ENCODE measurements around the gene TSEN54.
A peak's percentile ranks its signal among the peaks of the same experiment; 100 is the strongest.
"Not testable (repeated sequence)": the region's sequence is repeated elsewhere in the genome, so short reads cannot be mapped to it uniquely, and the experiment has no call there.

Gene TSEN54

DNA sequence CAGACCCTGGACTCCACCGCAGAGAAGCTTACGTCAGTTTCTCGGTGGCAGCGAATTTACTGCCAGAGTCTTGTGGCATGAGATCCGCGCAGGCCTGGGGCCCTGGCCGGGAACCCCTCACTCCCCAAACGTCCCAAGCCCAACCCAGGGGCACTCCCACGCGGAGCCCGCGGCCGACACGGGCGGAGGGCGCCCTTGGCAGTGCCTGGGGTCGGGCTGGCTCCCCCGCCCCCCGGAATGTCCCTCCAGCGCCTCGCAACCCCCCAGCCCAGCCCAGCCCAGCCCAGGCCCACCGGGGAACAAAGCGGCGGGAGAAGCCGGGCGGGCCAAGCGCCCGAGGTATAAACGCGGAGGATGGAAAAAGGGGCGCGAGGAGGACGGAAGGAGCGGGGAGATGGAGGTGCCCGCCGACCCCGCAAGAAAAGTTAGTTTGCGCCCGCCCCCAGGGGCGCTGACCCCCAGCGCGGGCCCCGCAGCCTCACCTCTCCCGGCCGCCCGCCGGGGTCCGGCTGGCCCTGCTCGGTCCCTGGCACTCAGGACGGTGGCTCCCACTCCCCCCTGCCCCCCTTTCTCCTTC is 1.3 kb upstream of the TSEN54 start:
- H3K36me3 Mint-ChIP-seq (ENCODE audit: low read depth): peaks cover 18% of the 10 kb centered on the region
- peak overlapping the region; percentile 70 for H3K4me3 Mint-ChIP-seq
- no peak for ATAC-seq

DNA sequence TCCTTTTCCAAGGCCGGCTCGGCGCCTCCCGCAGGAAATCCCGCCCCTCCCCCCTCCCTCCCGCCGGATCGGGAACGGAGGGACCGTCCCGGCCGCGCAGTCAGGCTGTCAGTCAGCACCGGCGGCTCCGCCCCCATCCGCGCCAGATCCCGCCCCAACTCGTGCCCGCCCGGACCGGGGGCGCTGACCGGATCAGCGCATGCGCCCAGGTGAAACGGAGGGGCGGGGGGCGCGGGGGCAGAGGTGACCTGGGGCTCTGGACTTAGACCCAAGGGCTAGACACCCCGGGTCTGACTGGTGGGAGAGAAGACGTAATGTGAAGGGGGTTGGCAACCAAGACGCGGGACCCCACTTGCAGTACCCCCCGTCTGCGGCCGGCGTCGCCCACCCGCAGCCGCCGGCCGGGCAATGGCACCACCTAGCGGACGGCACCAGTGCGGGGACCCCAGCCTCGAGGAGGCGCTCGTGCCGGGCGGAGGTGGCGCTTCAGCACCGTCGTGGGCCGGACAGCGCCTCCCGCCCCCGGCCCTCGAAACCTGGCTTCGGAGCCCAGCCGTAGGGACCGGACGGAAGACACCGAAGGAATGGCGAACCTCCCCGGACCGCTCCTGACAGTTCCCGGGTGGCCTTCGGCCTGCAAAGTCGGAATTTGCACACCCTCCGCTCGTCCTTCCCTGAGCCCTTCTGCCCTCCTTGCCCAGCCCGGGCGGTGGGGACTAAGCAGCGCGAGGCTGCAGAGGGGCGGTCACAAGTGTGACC is 653 bp upstream of the TSEN54 start, which contains the start of gene CASKIN2:
TSS of gene CASKIN2 (minus strand) at position 42 of the 759 bp plus-strand sequence. CDS start 1,733 bp downstream, outside the sequence.
- peaks cover 18% of the 10 kb centered on the region for H3K36me3 Mint-ChIP-seq (ENCODE audit: low read depth)
- peak; percentile 92 for DNase-seq
- H3K27me3 Mint-ChIP-seq: no peaks in the 10 kb centered on the region
- no peaks in the 10 kb centered on the region for H3K9me3 Mint-ChIP-seq
- H3K4me3 Mint-ChIP-seq: peak within 1 kb of the TSS; percentile 70
- peak; percentile 39 for ATAC-seq
- peak within 1 kb of the TSS; percentile 39 for H3K27ac Mint-ChIP-seq
- peaks cover 25% of the 10 kb centered on the region for H3K4me1 Mint-ChIP-seq

More for the DNA sequence above, 1.3 kb upstream of the TSEN54 start:
- Mint-ChIP-seq H3K27me3 (no peaks in the 10 kb centered on the region), H3K9me3 (no peaks in the 10 kb centered on the region), H3K4me1 (peaks cover 25% of the 10 kb centered on the region), H3K27ac (no peak overlapping the region)
- DNase-seq: no peak

DNA sequence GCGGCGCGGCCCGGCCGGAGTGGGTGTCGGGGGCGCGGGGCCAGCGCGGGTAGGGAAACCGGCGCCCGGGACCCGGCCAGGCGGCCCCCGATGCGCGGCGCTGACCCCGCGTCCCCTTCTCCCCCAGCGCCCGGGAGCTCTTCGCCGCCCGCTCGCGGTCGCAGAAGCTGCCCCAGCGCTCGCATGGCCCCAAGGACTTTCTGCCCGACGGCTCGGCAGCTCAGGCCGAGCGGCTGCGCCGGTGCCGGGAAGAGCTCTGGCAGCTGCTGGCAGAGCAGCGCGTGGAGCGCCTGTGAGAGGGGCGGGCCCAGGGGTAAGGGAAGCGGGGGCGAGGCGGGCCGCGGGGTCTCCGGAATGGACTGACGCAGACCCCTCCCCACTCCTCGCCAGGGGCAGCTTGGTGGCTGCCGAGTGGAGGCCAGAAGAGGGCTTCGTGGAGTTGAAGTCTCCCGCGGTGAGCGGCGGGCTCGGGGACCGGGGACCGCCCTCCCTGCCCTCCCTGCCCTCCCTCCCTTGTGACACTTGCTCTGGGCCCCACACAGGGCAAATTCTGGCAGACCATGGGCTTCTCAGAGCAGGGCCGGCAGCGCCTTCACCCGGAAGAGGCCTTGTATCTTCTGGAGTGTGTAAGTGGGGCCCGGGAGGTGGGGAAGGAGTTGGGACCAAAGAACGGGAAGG is 430 bp downstream of the TSEN54 start:
- peak overlapping the region; percentile 87 for H3K4me3 Mint-ChIP-seq
- H3K27me3 Mint-ChIP-seq: no peaks in the 10 kb centered on the region
- H3K27ac Mint-ChIP-seq: peak overlapping the region; percentile 62
- peaks cover 18% of the 10 kb centered on the region for H3K36me3 Mint-ChIP-seq (ENCODE audit: low read depth)
- H3K9me3 Mint-ChIP-seq: no peaks in the 10 kb centered on the region
- ATAC-seq (peak; percentile 3), DNase-seq (peak; percentile 47)
- H3K4me1 Mint-ChIP-seq: peaks cover 25% of the 10 kb centered on the region

GRCh38 chr17:75517297-75517865 is 1.1 kb downstream of the TSEN54 start:
- Mint-ChIP-seq H3K27ac (peak overlapping the region; percentile 62), H3K4me3 (peak overlapping the region; percentile 87), H3K4me1 (peaks cover 25% of the 10 kb centered on the region), H3K9me3 (no peaks in the 10 kb centered on the region), H3K27me3 (no peaks in the 10 kb centered on the region), H3K36me3 (ENCODE audit: low read depth) (peaks cover 18% of the 10 kb centered on the region)
- ATAC-seq (no peak), DNase-seq (peak; percentile 45)

DNA sequence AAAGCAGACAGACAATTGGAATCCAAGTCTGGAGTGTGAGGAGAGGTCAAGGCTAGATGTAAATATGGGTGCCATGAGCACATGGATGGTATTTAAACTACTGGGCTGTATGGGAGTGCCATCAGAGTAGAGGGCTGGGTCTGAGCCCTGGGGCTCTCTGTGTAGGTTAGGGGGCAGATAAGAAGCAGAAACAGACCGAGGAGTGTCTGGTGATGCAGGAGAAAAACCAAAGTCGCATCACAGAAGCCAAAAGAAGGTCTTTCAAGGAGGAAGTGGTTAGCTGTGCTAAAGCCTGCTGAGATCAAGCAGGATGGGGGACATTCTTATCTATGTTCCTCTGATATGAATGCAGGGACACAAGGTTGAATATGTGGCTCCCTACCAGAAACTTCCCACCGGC is 1.9 kb downstream of the TSEN54 start:
- H3K4me1 Mint-ChIP-seq: peaks cover 25% of the 10 kb centered on the region
- peaks cover 19% of the 10 kb centered on the region for H3K36me3 Mint-ChIP-seq (ENCODE audit: low read depth)
- H3K4me3 Mint-ChIP-seq: peak overlapping the region; percentile 87
- peak overlapping the region; percentile 39 for H3K27ac Mint-ChIP-seq
- ATAC-seq: peak; percentile 26
- DNase-seq: peak; percentile 24
- no peaks in the 10 kb centered on the region for H3K9me3 Mint-ChIP-seq
- H3K27me3 Mint-ChIP-seq: no peaks in the 10 kb centered on the region

DNA sequence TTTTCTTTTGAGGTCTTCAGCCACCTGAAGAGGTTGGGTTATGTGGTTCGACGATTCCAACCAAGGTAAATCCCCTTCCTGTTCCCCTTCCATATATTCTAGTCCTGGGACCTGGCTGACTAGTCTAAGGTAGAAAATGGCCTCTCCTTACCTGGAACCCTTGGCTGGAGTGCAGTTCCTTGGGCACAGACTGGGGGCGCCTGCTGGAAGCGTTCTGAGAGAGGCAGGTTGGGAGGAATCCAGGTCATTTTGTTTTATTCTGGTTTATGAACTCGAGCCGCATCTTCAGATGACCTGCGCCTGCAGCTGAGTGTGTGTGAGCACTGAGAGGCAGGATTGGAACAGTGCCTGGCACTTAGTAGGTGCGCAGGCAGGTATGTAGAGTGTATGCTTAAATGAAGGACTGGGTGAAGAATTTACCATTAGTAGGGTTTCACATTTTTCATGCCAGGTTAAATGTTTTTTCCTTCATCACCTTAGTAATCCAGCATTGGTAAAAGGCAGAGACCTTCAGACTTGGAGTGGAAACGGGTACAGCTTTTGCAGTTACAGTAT is 2.7 kb downstream of the TSEN54 start:
- Mint-ChIP-seq H3K27ac (no peak overlapping the region), H3K9me3 (no peaks in the 10 kb centered on the region), H3K36me3 (ENCODE audit: low read depth) (peaks cover 25% of the 10 kb centered on the region), H3K4me1 (peaks cover 25% of the 10 kb centered on the region), H3K27me3 (no peaks in the 10 kb centered on the region), H3K4me3 (no peak overlapping the region)
- no peak for DNase-seq
- ATAC-seq: no peak

- H3K4me3 Mint-ChIP-seq, ATAC-seq, H3K27me3 Mint-ChIP-seq, H3K27ac Mint-ChIP-seq, H3K9me3 Mint-ChIP-seq, DNase-seq: not testable (repeated sequence)
- peaks cover 25% of the 10 kb centered on the region for H3K4me1 Mint-ChIP-seq
- peaks cover 25% of the 10 kb centered on the region for H3K36me3 Mint-ChIP-seq (ENCODE audit: low read depth)
Measured at GRCh38 chr17:75520413-75520812, 4.1 kb downstream of the TSEN54 start.

- Mint-ChIP-seq H3K27me3 (peaks cover under 1% of the 10 kb centered on the region), H3K36me3 (ENCODE audit: low read depth) (peaks cover 25% of the 10 kb centered on the region), H3K4me1 (peaks cover 27% of the 10 kb centered on the region)
Measured at GRCh38 chr17:75521290-75521689, 5.0 kb downstream of the TSEN54 start.

DNA sequence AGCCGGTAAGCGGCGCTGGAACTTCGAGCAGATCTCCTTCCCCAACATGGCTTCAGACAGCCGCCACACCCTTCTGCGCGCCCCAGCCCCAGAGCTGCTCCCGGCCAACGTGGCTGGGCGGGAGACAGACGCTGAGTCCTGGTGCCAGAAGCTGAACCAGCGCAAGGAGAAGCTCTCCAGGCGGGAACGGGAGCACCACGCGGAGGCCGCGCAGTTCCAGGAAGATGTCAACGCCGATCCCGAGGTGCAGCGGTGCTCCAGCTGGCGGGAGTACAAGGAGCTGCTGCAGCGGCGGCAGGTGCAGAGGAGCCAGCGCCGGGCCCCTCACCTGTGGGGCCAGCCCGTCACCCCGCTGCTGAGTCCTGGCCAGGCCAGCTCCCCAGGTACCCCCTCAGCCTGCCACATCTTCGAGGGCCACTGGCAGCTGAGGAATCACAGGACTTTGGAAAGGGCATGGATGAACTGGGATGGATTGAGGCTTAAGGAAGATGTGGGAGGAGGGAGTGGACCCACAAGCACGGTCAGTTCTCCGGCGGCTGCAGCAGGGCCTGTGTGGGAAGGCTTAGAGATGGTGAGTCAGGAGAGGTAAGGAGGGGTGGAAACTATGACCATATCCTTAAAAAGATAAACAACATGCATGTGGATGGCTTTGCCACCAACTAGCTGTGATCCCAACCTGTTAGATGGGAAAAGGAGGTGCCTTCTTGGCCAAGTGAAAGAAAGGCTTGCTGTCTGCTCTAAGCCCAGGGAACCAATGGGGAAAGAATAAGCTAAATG is 5.8 kb downstream of the TSEN54 start:
- Mint-ChIP-seq H3K9me3 (no peaks in the 10 kb centered on the region), H3K4me3 (no peak overlapping the region), H3K27ac (no peak overlapping the region), H3K27me3 (peaks cover 7% of the 10 kb centered on the region), H3K4me1 (peaks cover 33% of the 10 kb centered on the region), H3K36me3 (ENCODE audit: low read depth) (peaks cover 25% of the 10 kb centered on the region)
- ATAC-seq (no peak), DNase-seq (no peak)

More at GRCh38 chr17:75521290-75521689, 5.0 kb downstream of the TSEN54 start:
- H3K4me3 Mint-ChIP-seq: no peak overlapping the region
- no peak overlapping the region for H3K27ac Mint-ChIP-seq
- ATAC-seq (no peak), DNase-seq (no peak)
- H3K9me3 Mint-ChIP-seq: no peaks in the 10 kb centered on the region

DNA sequence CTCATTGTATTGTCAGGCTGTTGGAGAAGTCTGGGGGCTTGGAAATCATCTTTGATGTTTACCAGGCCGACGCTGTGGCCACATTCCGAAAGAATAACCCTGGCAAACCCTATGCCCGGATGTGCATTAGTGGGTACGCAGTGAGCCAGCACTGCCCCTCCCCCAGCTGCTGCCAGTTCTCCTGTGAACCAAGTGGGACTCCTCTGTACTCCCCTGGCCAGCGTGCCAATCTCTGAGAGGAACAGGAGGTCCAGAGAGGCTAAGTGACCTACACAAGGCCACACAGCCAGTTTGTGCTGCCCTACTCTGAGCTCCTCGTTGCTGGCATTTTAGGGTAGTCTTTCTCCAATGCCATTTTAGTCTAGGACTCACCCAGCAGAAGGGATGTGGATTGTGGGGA is 7.3 kb downstream of the TSEN54 start:
- Mint-ChIP-seq H3K9me3 (no peaks in the 10 kb centered on the region), H3K4me3 (no peak overlapping the region), H3K27ac (no peak overlapping the region), H3K4me1 (peaks cover 18% of the 10 kb centered on the region), H3K36me3 (ENCODE audit: low read depth) (peaks cover 13% of the 10 kb centered on the region), H3K27me3 (peaks cover 7% of the 10 kb centered on the region)
- no peak for DNase-seq
- no peak for ATAC-seq

DNA sequence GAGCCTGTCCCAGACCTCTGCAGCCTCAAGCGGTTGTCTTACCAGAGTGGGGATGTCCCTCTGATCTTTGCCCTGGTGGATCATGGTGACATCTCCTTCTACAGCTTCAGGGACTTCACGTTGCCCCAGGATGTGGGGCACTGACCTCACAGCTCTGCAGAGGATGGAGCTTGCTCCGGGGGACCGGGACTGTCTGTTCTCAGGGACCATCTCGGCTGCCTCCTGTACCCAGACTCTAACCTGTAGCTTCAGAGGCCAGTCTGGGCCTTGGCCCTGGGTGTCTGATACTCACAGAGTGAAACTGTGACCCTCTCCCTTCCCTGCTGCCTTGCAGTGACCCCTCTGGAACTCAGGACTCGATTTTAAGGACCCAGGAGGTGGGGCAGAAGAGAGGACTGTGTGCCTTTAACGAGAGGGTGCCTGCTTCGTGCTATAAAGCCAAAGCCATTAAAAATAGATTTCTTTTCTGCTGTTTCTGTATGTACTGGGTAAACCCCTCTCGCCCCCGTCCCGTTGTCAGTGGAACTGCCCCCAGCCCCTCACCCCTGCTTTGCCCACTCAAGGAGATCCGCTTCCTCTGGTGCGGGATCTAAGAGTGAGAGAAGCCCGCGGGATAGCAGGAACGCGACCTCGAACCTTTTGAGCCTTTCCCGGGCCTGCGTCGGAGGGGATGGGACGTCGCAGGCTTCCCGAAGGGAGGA is 8.1 kb downstream of the TSEN54 start:
- Mint-ChIP-seq H3K27ac (no peak overlapping the region), H3K36me3 (ENCODE audit: low read depth) (peaks cover 10% of the 10 kb centered on the region)
- no peak for ATAC-seq

DNA sequence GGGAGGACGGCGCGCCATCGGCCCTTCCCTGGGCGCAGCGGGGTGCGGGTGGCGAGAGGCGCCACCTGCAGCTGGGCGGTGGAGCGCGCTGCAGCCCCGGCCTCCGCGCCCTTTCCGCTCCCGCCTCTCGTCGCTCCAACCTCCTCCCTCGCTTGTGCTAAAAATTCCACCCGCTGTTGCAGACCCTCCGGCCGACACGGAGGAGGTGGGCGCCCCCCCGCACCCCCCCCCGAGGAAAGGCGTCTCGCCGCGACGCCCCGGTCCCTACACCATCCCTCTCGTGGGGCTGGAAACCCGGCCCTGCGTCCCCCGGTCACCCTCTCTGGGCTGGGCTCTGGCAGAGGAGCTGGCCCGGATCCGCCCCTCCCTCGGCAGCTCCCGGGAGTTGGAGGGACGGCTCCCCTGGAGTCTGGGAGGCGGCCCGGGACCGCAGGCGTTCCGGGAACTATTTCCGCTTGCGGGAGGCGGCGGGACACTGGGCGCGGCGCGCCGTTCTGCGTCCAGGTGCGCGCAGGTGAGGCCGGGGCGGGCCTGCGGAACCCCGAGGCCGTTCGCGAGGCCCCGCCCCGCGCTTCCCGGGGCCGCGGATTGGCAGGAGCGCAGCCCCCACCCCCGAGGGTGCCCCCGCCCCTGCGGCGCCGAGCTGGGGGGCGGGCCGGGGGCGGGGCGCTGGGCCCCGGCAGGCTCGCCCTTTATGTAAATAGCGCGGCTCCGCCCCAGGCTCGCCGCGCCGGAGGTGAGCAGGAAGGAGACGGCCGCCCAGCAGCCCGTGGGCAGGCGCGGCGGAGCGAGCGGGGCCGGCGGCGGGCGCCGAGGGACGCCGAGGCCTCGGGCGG is 8.9 kb downstream of the TSEN54 start, which contains the start of gene LLGL2:
TSS of gene LLGL2 (plus strand) at position 728 of the 836 bp plus-strand sequence. CDS start 17,730 bp downstream, outside the sequence.
- Mint-ChIP-seq H3K9me3 (no peaks in the 10 kb centered on the region), H3K4me3 (peak within 1 kb of the TSS; percentile 55), H3K27ac (no peak within 1 kb of the TSS), H3K4me1 (peaks cover 11% of the 10 kb centered on the region), H3K27me3 (peaks cover 7% of the 10 kb centered on the region), H3K36me3 (ENCODE audit: low read depth) (peaks cover 7% of the 10 kb centered on the region)
- peak; percentile 73 for DNase-seq
- ATAC-seq: peak; percentile 83

More for the DNA sequence above, 8.1 kb downstream of the TSEN54 start:
- Mint-ChIP-seq H3K9me3 (no peaks in the 10 kb centered on the region), H3K27me3 (peaks cover 7% of the 10 kb centered on the region), H3K4me1 (peaks cover 12% of the 10 kb centered on the region), H3K4me3 (peak overlapping the region; percentile 34)
- DNase-seq: no peak

Measured in activated naive CD8-positive, alpha-beta T cell treated with anti-CD3 and anti-CD28 coated beads, Interleukin-2, amount 50 U/mL, for 24 hours (primary cell).